HepG2 (cell line): ENCODE measurements around the gene VTN. TPM values are rescaled to one million over a fixed set of nuclear protein-coding genes. Genes with fewer than 3 reads are reported as not detected.

ENCODE experiments used
- BATF2 ChIP-seq: sonication (generic); formaldehyde crosslinking; IDR thresholded peaks from 2 replicates; pipeline ENCODE4 v1.8.0; 2022; ENCODE audit warnings: mild to moderate bottlenecking, missing genetic modification reagents, moderate library complexity
- BCL6 ChIP-seq: IDR thresholded peaks from 2 replicates; pipeline ENCODE4 v1.6.1; 2016; ENCODE audit warnings: missing genetic modification reagents, missing compliant biosample characterization
- MXD1 ChIP-seq: sonication (generic); formaldehyde crosslinking; IDR thresholded peaks from 2 replicates; pipeline ENCODE4 v1.4.0; 2020; ENCODE audit warnings: mild to moderate bottlenecking, missing genetic modification reagents
- TERF1 ChIP-seq: sonication (generic); formaldehyde crosslinking; IDR thresholded peaks from 2 replicates; pipeline ENCODE4 v1.8.0; 2022; ENCODE audit warnings: mild to moderate bottlenecking, missing genetic modification reagents, moderate library complexity
- TFAP4 ChIP-seq: sonication (generic); IDR thresholded peaks from 2 replicates; pipeline ENCODE4 v1.6.1; 2016; ENCODE audit warnings: low read depth, borderline replicate concordance
- ZBTB20 ChIP-seq: sonication (generic); formaldehyde crosslinking; IDR thresholded peaks from 2 replicates; pipeline ENCODE4 v1.8.1; 2023; ENCODE audit warnings: missing genetic modification reagents, low read depth, mild to moderate bottlenecking, borderline replicate concordance
- ZHX2 ChIP-seq, 2 experiments: sonication (generic) in 1 of 2; formaldehyde crosslinking in 1 of 2; IDR thresholded peaks; 2 replicates each; pipeline versions ENCODE4 v1.6.1 to v1.9.0; 2014 to 2022; ENCODE audit warnings: antibody characterized with exemption in 1 of 2, borderline replicate concordance in 1 of 2, inconsistent platforms in 1 of 2, low read depth in 1 of 2, missing genetic modification reagents in 1 of 2
- ZNF142 ChIP-seq: sonication (generic); formaldehyde crosslinking; IDR thresholded peaks from 2 replicates; pipeline ENCODE4 v1.4.0; 2020; ENCODE audit warnings: missing genetic modification reagents
- ZNF235 ChIP-seq: sonication (generic); formaldehyde crosslinking; IDR thresholded peaks from 2 replicates; pipeline ENCODE4 v1.8.1; 2023; ENCODE audit warnings: mild to moderate bottlenecking, missing genetic modification reagents, borderline replicate concordance
- ZNF552 ChIP-seq: sonication (generic); formaldehyde crosslinking; IDR thresholded peaks from 2 replicates; pipeline ENCODE4 v1.9.0; 2022; ENCODE audit warnings: missing genetic modification reagents, mild to moderate bottlenecking, borderline replicate concordance
- polyA plus RNA-seq, 8 experiments: library from polyadenylated mRNA; depleted of rRNA in 3 of 8; stranded (reverse) in 7 of 8; unstranded in 1 of 8; fragments of >200 nt; fragmentation: Illumina TruSeq in 4 of 8; extraction: Trizol in 4 of 8; gene quantifications; 2 replicates each; pipeline versions ENCODE4 v1.2.1 to v1.2.3, GENCODE V29; 2011 to 2016; ENCODE audit warnings: low read depth in 4 of 8, missing spikeins in 1 of 8, mixed read lengths in 1 of 8; ENCODE audit not compliant: insufficient read depth in 1 of 8
- total RNA-seq, 5 experiments: library from RNA; depleted of rRNA; stranded (reverse); fragments of >200 nt; fragmentation: Illumina TruSeq; extraction: Trizol; gene quantifications; 2 replicates each; pipeline ENCODE4 v1.2.3, GENCODE V29; 2016; ENCODE audit warnings: low read depth in 1 of 5

VTN gene
- total and polyA plus RNA-seq, 2 of the 13 experiments (the other 11 are each of a cell fraction or from before 2014, with no cell fraction given) = 108 to 131 TPM

- TF ChIP-seq TERF1 (CRISPR knock-in tag) = no peak
- no peak for TF ChIP-seq BATF2 (CRISPR knock-in tag)
- peak; percentile 91 for TF ChIP-seq TFAP4
- TF ChIP-seq ZNF552 = no peak
- no peak for TF ChIP-seq ZNF235 (CRISPR knock-in tag)
- peak; percentile 61; the same call in 1 of the 2 replicates for TF ChIP-seq ZHX2 (IDR thresholded peaks at IDR 0.05; ENCODE audit: low read depth)
- no peak for TF ChIP-seq ZHX2 (CRISPR knock-in tag; IDR thresholded peaks at IDR 0.05; ENCODE audit: borderline replicate concordance)
- TF ChIP-seq ZNF142 (CRISPR knock-in tag) = no peak
- 0 out of 2 replicates have a peak, but pooled peaks have one; percentile 14 for TF ChIP-seq MXD1 (CRISPR knock-in tag)
- peak; percentile 92 for TF ChIP-seq BCL6 (CRISPR knock-in tag)
- peak; percentile 82 for TF ChIP-seq ZBTB20
These were observed at the start of gene VTN (continued) for GRCh38 chr17:28370035-28370743.
